Parathyroid adenoma (tissue), 2 donors: ENCODE measurements around the gene STIM1.
A peak's percentile ranks its signal among the peaks of the same experiment; 100 is the strongest.

ENCODE experiments used
- H2AFZ ChIP-seq: fragments of 300-600 bp; sonication (generic); one replicate; pipeline ENCODE4 v1.7.0; 2017; ENCODE audit warnings: antibody characterized with exemption, mild to moderate bottlenecking
- H3K27ac ChIP-seq: fragments of 300-600 bp; sonication (generic); one replicate; pipeline ENCODE4 v1.7.0; 2017
- H3K27me3 ChIP-seq: fragments of 300-600 bp; sonication (generic); one replicate; pipeline ENCODE4 v1.7.0; 2017; ENCODE audit warnings: low read length; ENCODE audit not compliant: control insufficient read depth, insufficient read depth
- H3K36me3 ChIP-seq: fragments of 300-600 bp; sonication (generic); one replicate; pipeline ENCODE4 v1.7.0; 2017; ENCODE audit warnings: low read length; ENCODE audit not compliant: control insufficient read depth, insufficient read depth
- H3K4me1 ChIP-seq: fragments of 300-600 bp; sonication (generic); one replicate; pipeline ENCODE4 v1.7.0; 2017; ENCODE audit warnings: control low read depth
- H3K4me2 ChIP-seq: fragments of 300-600 bp; sonication (generic); one replicate; pipeline ENCODE4 v1.7.0; 2017; ENCODE audit warnings: low read length
- H3K4me3 ChIP-seq: fragments of 300-600 bp; sonication (generic); one replicate; pipeline ENCODE4 v1.7.0; 2017; ENCODE audit warnings: low read depth, low read length
- H3K79me2 ChIP-seq: fragments of 300-600 bp; sonication (generic); one replicate; pipeline ENCODE4 v1.7.0; 2017; ENCODE audit warnings: control low read depth
- H3K9ac ChIP-seq: fragments of 300-600 bp; sonication (generic); one replicate; pipeline ENCODE4 v1.7.0; 2017; ENCODE audit warnings: mild to moderate bottlenecking
- H3K9me3 ChIP-seq: fragments of 300-600 bp; sonication (generic); one replicate; pipeline ENCODE4 v1.7.0; 2017; ENCODE audit warnings: low read length; ENCODE audit not compliant: control insufficient read depth
- TF ChIP-seq, protein P1 (sequence below): fragments of 300-600 bp; sonication (generic); IDR thresholded peaks from one replicate; pipeline ENCODE4 v1.7.0; 2017; ENCODE audit warnings: antibody characterized with exemption, mild to moderate bottlenecking
- donor health status: primary hyperparathyroidism.

Gene STIM1

DNA sequence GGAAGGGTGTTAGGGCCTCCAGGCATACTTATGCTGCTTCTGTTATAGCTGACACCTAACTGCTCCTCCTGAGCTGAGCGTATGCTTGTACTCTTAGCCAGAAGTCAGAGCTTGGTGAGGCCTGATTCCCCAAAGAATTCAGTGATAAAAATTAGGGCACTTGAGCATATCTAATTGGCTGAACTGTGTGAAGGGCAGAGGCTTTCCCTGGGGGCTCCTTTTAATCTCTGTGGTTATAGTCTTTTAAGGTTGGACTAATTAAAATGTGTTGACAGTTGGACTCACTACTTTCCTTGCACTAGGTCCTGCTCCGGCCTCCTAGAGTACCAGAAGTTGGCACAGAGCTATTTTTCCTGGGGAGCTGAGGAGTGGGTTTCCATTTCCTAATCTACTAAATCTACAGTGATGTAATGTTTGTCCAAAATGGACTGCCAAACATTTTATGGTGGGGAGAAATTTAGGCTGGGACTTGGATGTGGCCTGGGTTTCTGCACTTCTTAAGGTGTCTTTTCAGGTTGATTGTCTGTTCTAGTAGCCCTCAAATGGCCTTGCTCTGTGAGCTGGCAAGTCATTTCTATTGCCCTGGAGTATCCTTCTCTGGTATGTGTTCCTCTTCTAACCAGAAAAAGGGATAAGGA is 18.4 kb downstream of the STIM1 start:
- Histone ChIP-seq H3K4me3 (no peak overlapping the region), H3K36me3 (no peaks in the 10 kb centered on the region), H3K4me2 (no peak overlapping the region), H3K27me3 (no peaks in the 10 kb centered on the region), H2AFZ (no peak overlapping the region), H3K9ac (no peak overlapping the region), H3K9me3 (no peaks in the 10 kb centered on the region), H3K27ac (no peak overlapping the region), H3K4me1 (peaks cover 6% of the 10 kb centered on the region), H3K79me2 (peaks cover 7% of the 10 kb centered on the region)
- TF ChIP-seq, protein P1, sequence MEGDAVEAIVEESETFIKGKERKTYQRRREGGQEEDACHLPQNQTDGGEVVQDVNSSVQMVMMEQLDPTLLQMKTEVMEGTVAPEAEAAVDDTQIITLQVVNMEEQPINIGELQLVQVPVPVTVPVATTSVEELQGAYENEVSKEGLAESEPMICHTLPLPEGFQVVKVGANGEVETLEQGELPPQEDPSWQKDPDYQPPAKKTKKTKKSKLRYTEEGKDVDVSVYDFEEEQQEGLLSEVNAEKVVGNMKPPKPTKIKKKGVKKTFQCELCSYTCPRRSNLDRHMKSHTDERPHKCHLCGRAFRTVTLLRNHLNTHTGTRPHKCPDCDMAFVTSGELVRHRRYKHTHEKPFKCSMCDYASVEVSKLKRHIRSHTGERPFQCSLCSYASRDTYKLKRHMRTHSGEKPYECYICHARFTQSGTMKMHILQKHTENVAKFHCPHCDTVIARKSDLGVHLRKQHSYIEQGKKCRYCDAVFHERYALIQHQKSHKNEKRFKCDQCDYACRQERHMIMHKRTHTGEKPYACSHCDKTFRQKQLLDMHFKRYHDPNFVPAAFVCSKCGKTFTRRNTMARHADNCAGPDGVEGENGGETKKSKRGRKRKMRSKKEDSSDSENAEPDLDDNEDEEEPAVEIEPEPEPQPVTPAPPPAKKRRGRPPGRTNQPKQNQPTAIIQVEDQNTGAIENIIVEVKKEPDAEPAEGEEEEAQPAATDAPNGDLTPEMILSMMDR, result no peak

DNA sequence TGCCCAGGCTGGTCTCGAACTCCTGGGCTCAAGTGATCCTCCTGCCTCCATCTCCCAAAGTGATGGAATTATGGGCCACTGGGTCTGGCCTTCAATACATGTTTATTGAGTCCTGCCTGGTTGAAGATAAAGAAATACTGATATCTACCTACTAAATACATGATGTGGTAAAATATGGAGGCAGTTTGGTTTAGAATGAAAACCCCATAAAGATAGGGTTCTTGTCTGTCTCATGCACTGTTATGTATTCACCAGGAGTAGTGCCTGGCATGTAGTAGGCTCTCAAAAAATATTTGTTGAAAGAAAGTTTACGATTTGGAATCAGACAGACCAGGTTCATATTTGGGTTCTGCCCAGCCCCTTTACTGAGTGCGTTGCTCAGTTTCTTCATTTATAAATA is 21.1 kb downstream of the STIM1 start:
- Histone ChIP-seq H3K4me2 (no peak overlapping the region), H3K4me3 (no peak overlapping the region), H3K36me3 (no peaks in the 10 kb centered on the region), H3K27ac (no peak overlapping the region), H3K27me3 (no peaks in the 10 kb centered on the region), H3K4me1 (peaks cover 9% of the 10 kb centered on the region), H3K9ac (no peak overlapping the region), H3K9me3 (no peaks in the 10 kb centered on the region), H3K79me2 (peaks cover 3% of the 10 kb centered on the region), H2AFZ (no peak overlapping the region)
- TF ChIP-seq, protein P1, result no peak

DNA sequence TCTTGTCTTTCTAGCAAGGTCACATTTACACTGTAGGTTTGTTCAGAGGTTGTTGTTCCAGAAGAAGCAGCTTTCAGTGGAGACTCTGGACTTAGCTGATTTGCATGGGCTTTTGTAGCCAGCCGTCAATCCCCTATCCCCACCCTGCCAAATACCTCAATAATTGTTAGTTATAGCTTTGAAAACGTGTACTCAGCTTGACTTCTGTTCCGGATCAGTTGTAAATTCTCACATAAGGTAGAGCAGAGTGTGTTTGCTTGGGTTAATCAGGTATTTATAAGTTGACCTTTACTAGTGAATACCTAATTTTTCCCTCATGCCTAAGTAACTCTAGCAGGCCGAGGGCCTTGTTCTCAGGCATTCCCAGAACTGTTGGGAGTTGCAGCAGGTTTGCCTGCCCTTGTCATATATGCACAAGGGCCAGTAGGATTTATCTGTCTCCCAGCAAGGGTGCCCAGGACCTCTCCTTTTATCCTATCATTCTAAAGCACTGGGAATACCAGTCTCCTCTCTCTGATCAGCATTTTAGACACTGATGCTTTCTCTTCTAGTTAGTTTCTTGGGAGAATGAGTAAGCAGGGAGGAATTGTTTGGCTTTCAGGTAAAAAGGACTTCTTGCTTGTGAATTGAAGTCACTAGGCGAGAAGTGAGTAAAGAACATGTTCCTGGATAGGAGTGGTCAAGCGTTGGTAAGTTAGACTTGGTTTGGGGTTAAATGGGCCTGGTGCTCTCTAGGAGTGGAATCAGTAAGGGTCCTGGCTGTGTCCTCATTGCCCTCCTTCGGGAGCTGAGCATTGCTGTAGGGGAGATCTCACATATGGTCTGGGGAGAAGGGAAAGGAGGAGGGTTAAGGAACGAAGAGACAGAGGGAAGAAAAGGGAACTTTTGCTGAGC is 22.1 kb downstream of the STIM1 start:
- no peaks in the 10 kb centered on the region for H3K27me3 ChIP-seq
- no peak overlapping the region for H3K4me2 ChIP-seq
- TF ChIP-seq, protein P1, result no peak
- no peak overlapping the region for H3K4me3 ChIP-seq
- H3K9me3 ChIP-seq, result no peaks in the 10 kb centered on the region
- H2AFZ ChIP-seq, result no peak overlapping the region
- peak overlapping the region; percentile 47 for H3K27ac ChIP-seq
- H3K79me2 ChIP-seq, result peaks cover 10% of the 10 kb centered on the region
- H3K36me3 ChIP-seq, result no peaks in the 10 kb centered on the region
- peaks cover 9% of the 10 kb centered on the region for H3K4me1 ChIP-seq
- no peak overlapping the region for H3K9ac ChIP-seq

DNA sequence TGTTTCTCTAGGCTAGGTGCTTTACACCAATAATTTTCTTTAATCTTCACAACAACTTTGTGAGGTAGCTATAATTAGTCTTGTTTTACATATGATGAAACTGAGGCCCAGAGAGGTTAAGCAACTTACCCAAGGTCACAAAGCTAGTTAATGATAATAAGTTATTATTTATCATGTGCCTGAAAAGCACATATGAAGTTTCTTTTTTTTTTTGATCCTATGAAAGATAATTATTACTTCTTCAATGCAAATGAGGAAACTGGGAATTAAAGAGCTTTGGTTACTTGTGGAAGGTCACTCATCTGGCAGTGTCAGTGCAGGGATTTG is 22.8 kb downstream of the STIM1 start:
- Histone ChIP-seq H3K4me1 (peaks cover 9% of the 10 kb centered on the region), H2AFZ (no peak overlapping the region), H3K27me3 (no peaks in the 10 kb centered on the region), H3K27ac (no peak overlapping the region), H3K9ac (no peak overlapping the region), H3K4me2 (no peak overlapping the region), H3K79me2 (peaks cover 9% of the 10 kb centered on the region), H3K9me3 (no peaks in the 10 kb centered on the region), H3K4me3 (no peak overlapping the region), H3K36me3 (no peaks in the 10 kb centered on the region)
- TF ChIP-seq, protein P1, result no peak
